NCI-H748 treated with DMSO at 0.1 percent for 48 hours (cell line): ENCODE measurements around the gene LRRC40.
"Not testable (repeated sequence)": the region's sequence is repeated elsewhere in the genome, so short reads cannot be mapped to it uniquely, and the experiment has no call there.

Experiments
- DNase-seq: peaks from one replicate; lab custom pipeline; 2025; lab: John Stamatoyannopoulos, UW

LRRC40 gene

GRCh38 chr1:70205434-70206118 lies at the start of gene LRRC40:
Gene LRRC40 (minus strand): TSS chr1:70205579. CDS start chr1:70205540, 39 bp downstream.
- peak; percentile 82 for DNase-seq

GRCh38 chr1:70248729-70249128 lies 43.4 kb upstream of the LRRC40 start:
- no peak for DNase-seq

GRCh38 chr1:70247768-70248167 lies 42.4 kb upstream of the LRRC40 start:
- DNase-seq: no peak

GRCh38 chr1:70247122-70247521 lies 41.7 kb upstream of the LRRC40 start:
- no peak for DNase-seq

- DNase-seq: no peak
Measured at GRCh38 chr1:70239940-70240339, 34.6 kb upstream of the LRRC40 start.

- DNase-seq: no peak
Measured at GRCh38 chr1:70234733-70235132, 29.4 kb upstream of the LRRC40 start.

- no peak for DNase-seq
Measured at GRCh38 chr1:70231475-70231874, 26.1 kb upstream of the LRRC40 start.

- no peak for DNase-seq
Measured at GRCh38 chr1:70228670-70229069, 23.3 kb upstream of the LRRC40 start.

- no peak for DNase-seq
Measured at GRCh38 chr1:70227439-70227838, 22.1 kb upstream of the LRRC40 start.

- DNase-seq: no peak
Measured at GRCh38 chr1:70224954-70225353, 19.6 kb upstream of the LRRC40 start.

- DNase-seq: no peak
Measured at GRCh38 chr1:70222716-70223235, 17.4 kb upstream of the LRRC40 start.

- DNase-seq: peak; percentile 93
Measured at GRCh38 chr1:70221238-70222121, 16.1 kb upstream of the LRRC40 start, which contains the start of gene SRSF11. Gene SRSF11 (plus strand): TSS chr1:70221380. CDS start chr1:70221637, 257 bp downstream.

GRCh38 chr1:70220517-70221237 lies 15.3 kb upstream of the LRRC40 start:
- DNase-seq: no peak

- no peak for DNase-seq
Measured at GRCh38 chr1:70220015-70220414, 14.6 kb upstream of the LRRC40 start.

- no peak for DNase-seq
Measured at GRCh38 chr1:70211541-70211940, 6.2 kb upstream of the LRRC40 start.

- no peak for DNase-seq
Measured at GRCh38 chr1:70210820-70211219, 5.4 kb upstream of the LRRC40 start.

- DNase-seq: no peak
Measured at GRCh38 chr1:70208292-70208691, 2.9 kb upstream of the LRRC40 start.

GRCh38 chr1:70207492-70207891 lies 2.1 kb upstream of the LRRC40 start:
- DNase-seq: no peak

- DNase-seq: not testable (repeated sequence)
Measured at GRCh38 chr1:70206833-70207232, 1.5 kb upstream of the LRRC40 start.

- no peak for DNase-seq
Measured at GRCh38 chr1:70205071-70205433, 327 bp downstream of the LRRC40 start.

- DNase-seq: no peak
Measured at GRCh38 chr1:70204600-70204999, 779 bp downstream of the LRRC40 start.

- no peak for DNase-seq
Measured at GRCh38 chr1:70204139-70204538, 1.2 kb downstream of the LRRC40 start.
